GM21717 (cell line): Measurements from ENCODE around the gene CEP128.
A peak's percentile ranks its signal among the peaks of the same experiment; 100 is the strongest.

Experiments used
- ATAC-seq: cut with Tn5 transposase; IDR thresholded peaks from one replicate; pipeline ENCODE4 v1.9.1; 2021; ENCODE audit warnings: mild to moderate bottlenecking, moderate library complexity; ENCODE audit not compliant: unreplicated experiment

The CEP128 gene

GRCh38 chr14:80494769-80495168 is 446.8 kb downstream of the CEP128 start:
- no peak for ATAC-seq

- no peak for ATAC-seq
Measured at GRCh38 chr14:80493620-80494019, 447.9 kb downstream of the CEP128 start.

GRCh38 chr14:80491650-80492049 is 449.9 kb downstream of the CEP128 start:
- no peak for ATAC-seq

- peak; percentile 83 for ATAC-seq
Measured at GRCh38 chr14:80491131-80491530, 450.4 kb downstream of the CEP128 start.

GRCh38 chr14:80489513-80489912 is 452.0 kb downstream of the CEP128 start:
- ATAC-seq, result no peak

GRCh38 chr14:80485764-80486163 is 455.8 kb downstream of the CEP128 start:
- ATAC-seq, result no peak

GRCh38 chr14:80483331-80483730 is 458.2 kb downstream of the CEP128 start:
- no peak for ATAC-seq

GRCh38 chr14:80477388-80478160 is 464.0 kb downstream of the CEP128 start:
- no peak for ATAC-seq

GRCh38 chr14:80475074-80475473 is 466.5 kb downstream of the CEP128 start:
- ATAC-seq, result no peak

- ATAC-seq, result no peak
Measured at GRCh38 chr14:80468331-80469122, 473.0 kb downstream of the CEP128 start.

GRCh38 chr14:80465546-80466220 is 475.9 kb downstream of the CEP128 start:
- no peak for ATAC-seq

GRCh38 chr14:80464531-80465149 is 476.9 kb downstream of the CEP128 start:
- no peak for ATAC-seq

- no peak for ATAC-seq
Measured at GRCh38 chr14:80456209-80456608, 485.3 kb downstream of the CEP128 start.

- ATAC-seq, result no peak
Measured at GRCh38 chr14:80455031-80455430, 486.5 kb downstream of the CEP128 start.

- ATAC-seq, result no peak
Measured at GRCh38 chr14:80448267-80448666, 493.3 kb downstream of the CEP128 start.

GRCh38 chr14:80447392-80447791 is 494.1 kb downstream of the CEP128 start:
- ATAC-seq, result no peak
